Naive thymus-derived CD8-positive, alpha-beta T cell (primary cell): Measurements from ENCODE around the gene DQX1. TPM values are rescaled to one million over a fixed set of nuclear protein-coding genes. Genes with fewer than 3 reads are reported as not detected.
A peak's percentile ranks its signal among the peaks of the same experiment; 100 is the strongest.
"Not testable (repeated sequence)": the region's sequence is repeated elsewhere in the genome, so short reads cannot be mapped to it uniquely, and the experiment has no call there.

ENCODE experiments used
- ATAC-seq, 2 donors: fragments of 150-1000 bp; cut with Tn5 transposase in 1 of 2; sonication (Bioruptor Pico), chemical (Tn5 transposase) in 1 of 2; 1 replicate in 1 of 2; 2 replicates in 1 of 2; pipeline ENCODE4 v1.10.0; 2021; ENCODE audit warnings: mild to moderate bottlenecking in 2 of 2, moderate library complexity in 2 of 2
- POLR2A ChIA-PET: fragments of 350-600 bp; sonication (Branson Sonifier 250); formaldehyde crosslinking; loops from one replicate; lab custom pipeline; 2021; ENCODE audit warnings: antibody characterized with exemption; lab: Charles Lee
- DNase-seq, 10 donors: peaks; one replicate each; pipeline versions ENCODE4 v3.0.0 to v3.0.0-alpha.2; 2020 to 2022
- H3K27ac Mint-ChIP-seq, 10 donors: one replicate each; pipeline ENCODE4 v1.8.0; 2020 to 2022; ENCODE audit warnings: mild to moderate bottlenecking in 10 of 10, mixed read lengths in 10 of 10, moderate library complexity in 4 of 10, inconsistent platforms in 1 of 10
- H3K27me3 Mint-ChIP-seq, 5 donors: one replicate each; pipeline ENCODE4 v1.8.0; 2021 to 2022; ENCODE audit warnings: mixed read lengths in 5 of 5
- H3K36me3 Mint-ChIP-seq, 3 donors: one replicate each; pipeline ENCODE4 v1.8.0; 2020 to 2022; ENCODE audit warnings: mixed read lengths in 3 of 3, mild to moderate bottlenecking in 2 of 3, inconsistent platforms in 1 of 3
- H3K4me1 Mint-ChIP-seq, 4 donors: one replicate each; pipeline ENCODE4 v1.8.0; 2021 to 2022; ENCODE audit warnings: mixed read lengths in 4 of 4
- H3K4me3 Mint-ChIP-seq, 10 donors: one replicate each; pipeline ENCODE4 v1.8.0; 2020 to 2022; ENCODE audit warnings: mild to moderate bottlenecking in 10 of 10, mixed read lengths in 10 of 10, moderate library complexity in 6 of 10, inconsistent platforms in 1 of 10
- H3K9me3 Mint-ChIP-seq, 9 donors: one replicate each; pipeline ENCODE4 v1.8.0; 2020 to 2022; ENCODE audit warnings: mixed read lengths in 9 of 9, mild to moderate bottlenecking in 3 of 9, inconsistent platforms in 1 of 9, moderate library complexity in 1 of 9
- polyA plus RNA-seq, 3 donors: library from polyadenylated mRNA; unstranded; fragments of 300-500 nt; fragmentation: Illumina TruSeq; gene quantifications; one replicate each; pipeline ENCODE4 v1.2.3, GENCODE V29; 2021
- total RNA-seq, 8 experiments: library from RNA in 2 of 8; stranded (reverse) in 2 of 8; gene quantifications; one replicate each; pipeline ENCODE4 v1.2.3 and lab custom pipeline; 2021 to 2026

DQX1 gene
- total and polyA plus RNA-seq, 5 experiments from 2014 or later: 0.36 to 0.81 TPM; not detected in 3

- peak overlapping the region in 5 of 10 donors; percentile 11 to 79 (median 29) for H3K27ac Mint-ChIP-seq
- H3K27me3 Mint-ChIP-seq: peaks cover 10 to 53% (median 34%) of the 10 kb centered on the region in 5 donors
- H3K4me3 Mint-ChIP-seq: peak overlapping the region; percentile 71 to 91 (median 87)
- peak; percentile 31 to 44 for ATAC-seq
- peaks cover 0 to 1% (median 0%) of the 10 kb centered on the region in 9 donors for H3K9me3 Mint-ChIP-seq
- peaks cover 0 to 13% (median 4%) of the 10 kb centered on the region in 3 donors for H3K36me3 Mint-ChIP-seq
- POLR2A ChIA-PET: interaction anchor here (0.9 to 1.5 kb wide), 4 partner anchors 9 to 156 kb away, joined by 3 to 7 read pairs (median 4); partner anchors contain the start of genes AUP1, HTRA2, PCGF1 and SEMA4F
- peaks cover 16 to 42% (median 35%) of the 10 kb centered on the region in 4 donors for H3K4me1 Mint-ChIP-seq
- peak in 1 of 10 donors; percentile 23 for DNase-seq
Measured at GRCh38 chr2:74497777-74498499, 28.1 kb downstream of the DQX1 start.

GRCh38 chr2:74496997-74497776, 28.8 kb downstream of the DQX1 start:
- no peak for ATAC-seq
- H3K36me3 Mint-ChIP-seq: peaks cover 0 to 20% (median 7%) of the 10 kb centered on the region in 3 donors
- H3K9me3 Mint-ChIP-seq: peaks cover 0 to 1% (median 0%) of the 10 kb centered on the region in 9 donors
- peak overlapping the region; percentile 43 to 91 (median 86) for H3K4me3 Mint-ChIP-seq
- H3K4me1 Mint-ChIP-seq: peaks cover 16 to 34% (median 30%) of the 10 kb centered on the region in 4 donors
- DNase-seq: no peak
- H3K27ac Mint-ChIP-seq: peak overlapping the region in 4 of 10 donors; percentile 16 to 79 (median 24)
- POLR2A ChIA-PET: interaction anchor here (0.9 to 1.5 kb wide), 4 partner anchors 10 to 157 kb away, joined by 3 to 7 read pairs (median 3); partner anchors contain the start of genes PCGF1, SEMA4F and WBP1
- peaks cover 10 to 45% (median 32%) of the 10 kb centered on the region in 5 donors for H3K27me3 Mint-ChIP-seq

GRCh38 chr2:74495440-74495839, 30.6 kb downstream of the DQX1 start:
- Mint-ChIP-seq H3K9me3 (peaks cover 0 to 1% (median 0%) of the 10 kb centered on the region in 9 donors), H3K4me1 (peaks cover 11 to 29% (median 24%) of the 10 kb centered on the region in 4 donors), H3K27me3 (peaks cover 8 to 28% (median 17%) of the 10 kb centered on the region in 5 donors), H3K27ac (peak overlapping the region in 1 of 10 donors; percentile 62), H3K36me3 (peaks cover 0 to 38% (median 8%) of the 10 kb centered on the region in 3 donors), H3K4me3 (no peak overlapping the region)
- POLR2A ChIA-PET: interaction anchor here (1.0 to 1.3 kb wide), 2 partner anchors 9 to 13 kb away, joined by 3 to 5 read pairs; partner anchors contain the start of genes CCDC142 and TTC31
- DNase-seq (no peak), ATAC-seq (no peak)

- H3K4me1 Mint-ChIP-seq: peaks cover 8 to 12% (median 10%) of the 10 kb centered on the region in 4 donors
- POLR2A ChIA-PET: interaction anchor here (0.5 kb wide), 1 partner anchor 14 kb away, joined by 3 read pairs; the partner anchor contains the start of gene PCGF1
- H3K36me3 Mint-ChIP-seq: peaks cover 0 to 50% (median 12%) of the 10 kb centered on the region in 3 donors
Measured at GRCh38 chr2:74493546-74493945, 32.5 kb downstream of the DQX1 start.

GRCh38 chr2:74491648-74492544, 34.1 kb downstream of the DQX1 start:
- H3K27ac Mint-ChIP-seq: peak overlapping the region in 1 of 10 donors; percentile 32
- ATAC-seq (no peak), DNase-seq (no peak)
- H3K4me1 Mint-ChIP-seq: peaks cover 0 to 6% (median 2%) of the 10 kb centered on the region in 4 donors
- no peak overlapping the region for H3K4me3 Mint-ChIP-seq
- POLR2A ChIA-PET: no interaction called here
- H3K9me3 Mint-ChIP-seq: peaks cover 0 to 1% (median 0%) of the 10 kb centered on the region in 9 donors
- peaks cover 0 to 56% (median 12%) of the 10 kb centered on the region in 3 donors for H3K36me3 Mint-ChIP-seq
- no peaks in the 10 kb centered on the region for H3K27me3 Mint-ChIP-seq

More at GRCh38 chr2:74493546-74493945, 32.5 kb downstream of the DQX1 start:
- Mint-ChIP-seq H3K27ac (peak overlapping the region in 1 of 10 donors; percentile 25), H3K9me3 (peaks cover 0 to 1% (median 0%) of the 10 kb centered on the region in 9 donors), H3K4me3 (no peak overlapping the region), H3K27me3 (peaks cover 0 to 11% (median 5%) of the 10 kb centered on the region in 5 donors)
- DNase-seq (no peak), ATAC-seq (no peak)

- POLR2A ChIA-PET: no interaction called here
- H3K27ac Mint-ChIP-seq: no peak overlapping the region
- no peaks in the 10 kb centered on the region for H3K9me3 Mint-ChIP-seq
- H3K36me3 Mint-ChIP-seq: peaks cover 0 to 74% (median 14%) of the 10 kb centered on the region in 3 donors
- no peaks in the 10 kb centered on the region for H3K27me3 Mint-ChIP-seq
- DNase-seq (no peak), ATAC-seq (no peak)
- H3K4me3 Mint-ChIP-seq: no peak overlapping the region
- peaks cover 4 to 13% (median 8%) of the 10 kb centered on the region in 4 donors for H3K4me1 Mint-ChIP-seq
Measured at GRCh38 chr2:74489906-74490305, 36.1 kb downstream of the DQX1 start.

GRCh38 chr2:74488643-74489481, 37.2 kb downstream of the DQX1 start:
- peaks cover 0 to 70% (median 11%) of the 10 kb centered on the region in 3 donors for H3K36me3 Mint-ChIP-seq
- POLR2A ChIA-PET: no interaction called here
- DNase-seq: no peak
- H3K27me3 Mint-ChIP-seq: no peaks in the 10 kb centered on the region
- peaks cover 6 to 17% (median 9%) of the 10 kb centered on the region in 4 donors for H3K4me1 Mint-ChIP-seq
- H3K9me3 Mint-ChIP-seq: no peaks in the 10 kb centered on the region
- H3K4me3 Mint-ChIP-seq: no peak overlapping the region
- peak overlapping the region in 2 of 10 donors; percentile 49 to 75 for H3K27ac Mint-ChIP-seq
- no peak for ATAC-seq

GRCh38 chr2:74486141-74486540, 39.9 kb downstream of the DQX1 start:
- no peak for ATAC-seq
- H3K4me1 Mint-ChIP-seq: peaks cover 15 to 31% (median 21%) of the 10 kb centered on the region in 4 donors
- POLR2A ChIA-PET: interaction anchor here (0.7 to 0.8 kb wide), 2 partner anchors 14 to 47 kb away, joined by 3 read pairs; no protein-coding TSS in a partner anchor
- no peaks in the 10 kb centered on the region for H3K27me3 Mint-ChIP-seq
- H3K4me3 Mint-ChIP-seq: no peak overlapping the region
- H3K9me3 Mint-ChIP-seq: no peaks in the 10 kb centered on the region
- DNase-seq: no peak
- H3K36me3 Mint-ChIP-seq: peaks cover 0 to 48% (median 7%) of the 10 kb centered on the region in 3 donors
- H3K27ac Mint-ChIP-seq: peak overlapping the region in 1 of 10 donors; percentile 67

GRCh38 chr2:74483675-74484164, 42.3 kb downstream of the DQX1 start:
- POLR2A ChIA-PET: interaction anchor here (0.7 to 5.4 kb wide), 15 partner anchors 10 to 305 kb away, joined by 3 to 159 read pairs (median 7); partner anchors contain the start of genes AUP1, HTRA2, INO80B and MOGS
- Mint-ChIP-seq H3K36me3 (peaks cover 0 to 50% (median 7%) of the 10 kb centered on the region in 3 donors), H3K4me3 (peak overlapping the region; percentile 90 to 100 (median 100)), H3K4me1 (peaks cover 15 to 47% (median 36%) of the 10 kb centered on the region in 4 donors), H3K27ac (peak overlapping the region in 9 of 10 donors; percentile 99 to 100 (median 100))
- not testable (repeated sequence) for ATAC-seq, H3K27me3 Mint-ChIP-seq, H3K9me3 Mint-ChIP-seq, DNase-seq
